Mucosa of stomach (tissue), 1 donor: ENCODE measurements around the gene TPCN1.

Experiments used
- H3K27me3 ChIP-seq: one replicate; pipeline ENCODE4 v1.7.0; 2013; ENCODE audit warnings: mild to moderate bottlenecking, low read length; ENCODE audit not compliant: control insufficient read depth, insufficient read depth
- H3K36me3 ChIP-seq: one replicate; pipeline ENCODE4 v1.7.0; 2013; ENCODE audit warnings: low read length; ENCODE audit not compliant: control insufficient read depth, insufficient read depth
- H3K4me1 ChIP-seq: one replicate; pipeline ENCODE4 v1.7.0; 2013; ENCODE audit warnings: mild to moderate bottlenecking, low read length; ENCODE audit not compliant: control insufficient read depth, insufficient read depth
- H3K4me3 ChIP-seq: one replicate; pipeline ENCODE4 v1.7.0; 2013; ENCODE audit warnings: low read length
- H3K9ac ChIP-seq: one replicate; pipeline ENCODE4 v1.7.0; 2013; ENCODE audit warnings: mild to moderate bottlenecking, low read length, moderate library complexity
- H3K9me3 ChIP-seq: one replicate; pipeline ENCODE4 v1.7.0; 2013; ENCODE audit warnings: mild to moderate bottlenecking, low read length, moderate library complexity; ENCODE audit not compliant: control insufficient read depth
- donor health status: Pancreatic carcinoma.

Gene TPCN1

GRCh38 chr12:113274848-113275247 lies 53.6 kb downstream of the TPCN1 start:
- H3K36me3 ChIP-seq, result peaks cover 19% of the 10 kb centered on the region
- H3K9ac ChIP-seq, result no peak overlapping the region
- H3K4me1 ChIP-seq, result peaks cover 4% of the 10 kb centered on the region
- H3K9me3 ChIP-seq, result no peaks in the 10 kb centered on the region
- no peaks in the 10 kb centered on the region for H3K27me3 ChIP-seq
- H3K4me3 ChIP-seq, result no peak overlapping the region

- Histone ChIP-seq H3K9ac (no peak overlapping the region), H3K4me3 (no peak overlapping the region), H3K4me1 (peaks cover 4% of the 10 kb centered on the region), H3K27me3 (no peaks in the 10 kb centered on the region), H3K9me3 (no peaks in the 10 kb centered on the region), H3K36me3 (peaks cover 19% of the 10 kb centered on the region)
Measured at GRCh38 chr12:113276306-113276705, 55.0 kb downstream of the TPCN1 start.

GRCh38 chr12:113276946-113277500 lies 55.8 kb downstream of the TPCN1 start:
- Histone ChIP-seq H3K36me3 (peaks cover 19% of the 10 kb centered on the region), H3K9me3 (no peaks in the 10 kb centered on the region), H3K4me3 (no peak overlapping the region), H3K27me3 (no peaks in the 10 kb centered on the region), H3K4me1 (peaks cover 4% of the 10 kb centered on the region), H3K9ac (no peak overlapping the region)

- Histone ChIP-seq H3K4me3 (no peak overlapping the region), H3K36me3 (peaks cover 19% of the 10 kb centered on the region), H3K27me3 (no peaks in the 10 kb centered on the region), H3K9ac (no peak overlapping the region), H3K9me3 (no peaks in the 10 kb centered on the region), H3K4me1 (peaks cover 3% of the 10 kb centered on the region)
Measured at GRCh38 chr12:113277511-113277910, 56.2 kb downstream of the TPCN1 start.

- Histone ChIP-seq H3K9ac (no peak overlapping the region), H3K4me1 (no peaks in the 10 kb centered on the region), H3K27me3 (no peaks in the 10 kb centered on the region), H3K9me3 (no peaks in the 10 kb centered on the region), H3K4me3 (no peak overlapping the region), H3K36me3 (peaks cover 13% of the 10 kb centered on the region)
Measured at GRCh38 chr12:113278141-113278540, 56.9 kb downstream of the TPCN1 start.

- Histone ChIP-seq H3K9me3 (no peaks in the 10 kb centered on the region), H3K4me3 (no peak overlapping the region), H3K27me3 (no peaks in the 10 kb centered on the region), H3K4me1 (no peaks in the 10 kb centered on the region), H3K36me3 (peaks cover 8% of the 10 kb centered on the region), H3K9ac (no peak overlapping the region)
Measured at GRCh38 chr12:113278633-113279032, 57.4 kb downstream of the TPCN1 start.

GRCh38 chr12:113284751-113285150 lies 63.5 kb downstream of the TPCN1 start:
- H3K9me3 ChIP-seq, result no peaks in the 10 kb centered on the region
- no peak overlapping the region for H3K9ac ChIP-seq
- H3K4me3 ChIP-seq, result no peak overlapping the region
- no peaks in the 10 kb centered on the region for H3K4me1 ChIP-seq
- no peaks in the 10 kb centered on the region for H3K27me3 ChIP-seq
- H3K36me3 ChIP-seq, result peaks cover 15% of the 10 kb centered on the region

GRCh38 chr12:113285679-113286610 lies 64.7 kb downstream of the TPCN1 start:
- Histone ChIP-seq H3K27me3 (no peaks in the 10 kb centered on the region), H3K9me3 (no peaks in the 10 kb centered on the region), H3K4me1 (no peaks in the 10 kb centered on the region), H3K9ac (no peak overlapping the region), H3K4me3 (no peak overlapping the region), H3K36me3 (peaks cover 26% of the 10 kb centered on the region)

- Histone ChIP-seq H3K4me1 (no peaks in the 10 kb centered on the region), H3K9me3 (no peaks in the 10 kb centered on the region), H3K27me3 (no peaks in the 10 kb centered on the region), H3K9ac (no peak overlapping the region), H3K4me3 (no peak overlapping the region), H3K36me3 (peaks cover 31% of the 10 kb centered on the region)
Measured at GRCh38 chr12:113286712-113287111, 65.4 kb downstream of the TPCN1 start.

GRCh38 chr12:113287146-113287898 lies 66.1 kb downstream of the TPCN1 start:
- H3K4me1 ChIP-seq, result no peaks in the 10 kb centered on the region
- no peak overlapping the region for H3K4me3 ChIP-seq
- peaks cover 31% of the 10 kb centered on the region for H3K36me3 ChIP-seq
- no peaks in the 10 kb centered on the region for H3K27me3 ChIP-seq
- H3K9me3 ChIP-seq, result no peaks in the 10 kb centered on the region
- no peak overlapping the region for H3K9ac ChIP-seq

- Histone ChIP-seq H3K36me3 (peaks cover 31% of the 10 kb centered on the region), H3K9ac (no peak overlapping the region), H3K4me1 (no peaks in the 10 kb centered on the region), H3K4me3 (no peak overlapping the region), H3K9me3 (no peaks in the 10 kb centered on the region), H3K27me3 (no peaks in the 10 kb centered on the region)
Measured at GRCh38 chr12:113287899-113288282, 66.6 kb downstream of the TPCN1 start.

- H3K4me3 ChIP-seq, result no peak overlapping the region
- H3K9ac ChIP-seq, result no peak overlapping the region
- H3K9me3 ChIP-seq, result no peaks in the 10 kb centered on the region
- no peaks in the 10 kb centered on the region for H3K27me3 ChIP-seq
- no peaks in the 10 kb centered on the region for H3K4me1 ChIP-seq
- H3K36me3 ChIP-seq, result peaks cover 30% of the 10 kb centered on the region
Measured at GRCh38 chr12:113289361-113289760, 68.1 kb downstream of the TPCN1 start.
